ENCODE data around the gene ANKRD1. TPM values are rescaled to one million over a fixed set of nuclear protein-coding genes. Genes with fewer than 3 reads are reported as not detected.
A peak's percentile ranks its signal among the peaks of the same experiment; 100 is the strongest.
"Not testable (repeated sequence)": the region's sequence is repeated elsewhere in the genome, so short reads cannot be mapped to it uniquely, and the experiment has no call there.

Gene ANKRD1
- total RNA-seq, 1 donor from 2014 or later, result 48.1 TPM

- peaks cover 2% of the 10 kb centered on the region for H3K36me3 Mint-ChIP-seq (ENCODE audit: insufficient read depth)
- H3K4me3 Mint-ChIP-seq (ENCODE audit: low read depth), result no peak overlapping the region
- no peaks in the 10 kb centered on the region for H3K9me3 Mint-ChIP-seq (ENCODE audit: low read depth)
- no peak overlapping the region for H3K27ac Mint-ChIP-seq
- no peak for DNase-seq (ENCODE audit: low spot score, unreplicated experiment)
- no peaks in the 10 kb centered on the region for H3K27me3 Mint-ChIP-seq
- H3K4me1 Mint-ChIP-seq (ENCODE audit: low read depth), result no peaks in the 10 kb centered on the region
- no peak for TF ChIP-seq CTCF (IDR thresholded peaks at IDR 0.05; ENCODE audit: unreplicated experiment)
These were observed 15.0 kb downstream of the ANKRD1 start for GRCh38 chr10:90905925-90906324.

DNA sequence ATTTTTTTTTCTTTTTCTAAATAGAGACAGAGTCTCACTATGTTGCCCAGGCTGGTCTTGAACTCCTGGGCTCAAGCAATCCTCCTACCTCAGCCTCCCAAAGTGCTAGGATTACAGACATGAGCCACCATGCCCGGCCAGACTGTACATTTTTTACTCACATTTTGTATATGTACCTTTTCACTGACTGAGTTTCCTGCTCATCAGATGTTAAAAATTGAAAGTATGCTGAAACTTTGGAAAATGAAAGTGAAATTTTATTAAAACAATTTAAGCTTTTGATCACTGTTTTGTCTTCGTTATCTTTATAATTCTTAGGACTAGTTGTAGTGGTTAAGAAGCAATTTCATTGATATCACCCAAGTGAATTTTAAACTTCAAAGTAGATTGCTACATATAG lies 24.0 kb downstream of the ANKRD1 start:
- H3K36me3 Mint-ChIP-seq (ENCODE audit: insufficient read depth), result peaks cover 15% of the 10 kb centered on the region
- H3K9me3 Mint-ChIP-seq (ENCODE audit: low read depth); H3K27ac Mint-ChIP-seq: not testable (repeated sequence)

GRCh38 chr10:90893190-90893589 lies 27.7 kb downstream of the ANKRD1 start:
- H3K27ac Mint-ChIP-seq, result no peak overlapping the region
- H3K4me3 Mint-ChIP-seq (ENCODE audit: low read depth), result no peak overlapping the region
- TF ChIP-seq CTCF (IDR thresholded peaks at IDR 0.05; ENCODE audit: unreplicated experiment), result no peak
- H3K9me3 Mint-ChIP-seq (ENCODE audit: low read depth), result no peaks in the 10 kb centered on the region
- peaks cover 9% of the 10 kb centered on the region for H3K36me3 Mint-ChIP-seq (ENCODE audit: insufficient read depth)
- H3K4me1 Mint-ChIP-seq (ENCODE audit: low read depth), result no peaks in the 10 kb centered on the region
- DNase-seq (ENCODE audit: low spot score, unreplicated experiment), result no peak
- no peaks in the 10 kb centered on the region for H3K27me3 Mint-ChIP-seq

More for the DNA sequence above, 24.0 kb downstream of the ANKRD1 start:
- H3K4me1 Mint-ChIP-seq (ENCODE audit: low read depth); H3K4me3 Mint-ChIP-seq (ENCODE audit: low read depth); H3K27me3 Mint-ChIP-seq; DNase-seq (ENCODE audit: low spot score, unreplicated experiment): not testable (repeated sequence)

- Mint-ChIP-seq H3K27me3 (no peaks in the 10 kb centered on the region), H3K27ac (no peak overlapping the region), H3K9me3 (ENCODE audit: low read depth) (no peaks in the 10 kb centered on the region), H3K4me1 (ENCODE audit: low read depth) (no peaks in the 10 kb centered on the region), H3K36me3 (ENCODE audit: insufficient read depth) (peaks cover 13% of the 10 kb centered on the region), H3K4me3 (ENCODE audit: low read depth) (no peak overlapping the region)
- no peak for DNase-seq (ENCODE audit: low spot score, unreplicated experiment)
- no peak for TF ChIP-seq CTCF (IDR thresholded peaks at IDR 0.05; ENCODE audit: unreplicated experiment)
These were observed 30.5 kb downstream of the ANKRD1 start for GRCh38 chr10:90890347-90890746.

DNA sequence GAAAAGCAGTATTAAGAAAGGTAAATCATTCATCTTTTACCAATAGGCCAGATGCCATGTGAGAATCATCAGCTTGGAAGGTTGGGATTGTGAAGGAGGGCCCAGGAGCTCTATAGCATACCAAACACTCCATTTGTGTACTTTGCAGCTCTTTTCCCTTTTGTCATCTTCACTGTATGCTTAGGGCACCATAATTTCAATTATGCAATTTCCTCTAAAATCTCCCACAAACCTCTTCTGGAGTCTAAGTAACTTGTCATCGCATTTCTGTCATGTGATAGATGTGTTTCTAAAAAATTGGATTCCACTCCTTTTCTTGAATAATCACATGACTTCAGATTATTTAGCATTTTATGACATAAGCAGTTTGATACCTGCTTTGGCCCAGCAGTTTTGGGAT lies 31.3 kb downstream of the ANKRD1 start:
- no peak for DNase-seq (ENCODE audit: low spot score, unreplicated experiment)
- H3K4me1 Mint-ChIP-seq (ENCODE audit: low read depth), result no peaks in the 10 kb centered on the region
- H3K36me3 Mint-ChIP-seq (ENCODE audit: insufficient read depth), result peaks cover 13% of the 10 kb centered on the region
- H3K27ac Mint-ChIP-seq, result no peak overlapping the region
- no peak overlapping the region for H3K4me3 Mint-ChIP-seq (ENCODE audit: low read depth)
- H3K27me3 Mint-ChIP-seq, result no peaks in the 10 kb centered on the region
- TF ChIP-seq CTCF (IDR thresholded peaks at IDR 0.05; ENCODE audit: unreplicated experiment), result no peak
- H3K9me3 Mint-ChIP-seq (ENCODE audit: low read depth), result no peaks in the 10 kb centered on the region

- DNase-seq (ENCODE audit: low spot score, unreplicated experiment), result no peak
- H3K4me3 Mint-ChIP-seq (ENCODE audit: low read depth), result no peak overlapping the region
- peaks cover 4% of the 10 kb centered on the region for H3K4me1 Mint-ChIP-seq (ENCODE audit: low read depth)
- H3K27me3 Mint-ChIP-seq, result no peaks in the 10 kb centered on the region
- H3K27ac Mint-ChIP-seq, result peak overlapping the region; percentile 26
- H3K36me3 Mint-ChIP-seq (ENCODE audit: insufficient read depth), result peaks cover 13% of the 10 kb centered on the region
- H3K9me3 Mint-ChIP-seq (ENCODE audit: low read depth), result no peaks in the 10 kb centered on the region
- TF ChIP-seq CTCF (IDR thresholded peaks at IDR 0.05; ENCODE audit: unreplicated experiment), result no peak
These were observed 32.5 kb downstream of the ANKRD1 start for GRCh38 chr10:90888387-90888786.
